Small intestine (tissue), 7 donors: ENCODE data around the gene TMEM106B. TPM values are rescaled to one million over a fixed set of nuclear protein-coding genes. Genes with fewer than 3 reads are reported as not detected.

Source experiments
- DNase-seq, 2 donors: peaks; one replicate each; pipeline versions ENCODE4 v3.0.0 to v3.0.0-alpha.2; 2013
- FAIRE-seq: peaks from 2 replicates; lab custom pipeline; 2012; peaks lifted over from hg19 to GRCh38; lab: Jason Lieb, UNC
- H3K27ac ChIP-seq, 3 donors: one replicate each; pipeline ENCODE4 v1.5.1; 2013; ENCODE audit warnings: low read length in 2 of 3, mild to moderate bottlenecking in 2 of 3, control low read depth in 1 of 3, inconsistent platforms in 1 of 3, low read depth in 1 of 3, moderate library complexity in 1 of 3
- H3K27me3 ChIP-seq, 3 donors: one replicate each; pipeline ENCODE4 v1.6.1; 2013; ENCODE audit warnings: low read length in 3 of 3, inconsistent platforms in 1 of 3; ENCODE audit not compliant: control insufficient read depth in 3 of 3, insufficient read depth in 3 of 3
- H3K36me3 ChIP-seq, 3 donors: one replicate each; pipeline ENCODE4 v1.6.1; 2013; ENCODE audit warnings: low read length in 3 of 3, inconsistent platforms in 1 of 3, low read depth in 1 of 3, mild to moderate bottlenecking in 1 of 3, moderate library complexity in 1 of 3; ENCODE audit not compliant: control insufficient read depth in 3 of 3, insufficient read depth in 2 of 3
- H3K4me1 ChIP-seq, 3 donors: one replicate each; pipeline ENCODE4 v1.6.1; 2013; ENCODE audit warnings: low read length in 2 of 3, inconsistent platforms in 1 of 3, low read depth in 1 of 3, mild to moderate bottlenecking in 1 of 3, moderate library complexity in 1 of 3; ENCODE audit not compliant: control insufficient read depth in 3 of 3, insufficient read depth in 2 of 3
- H3K4me3 ChIP-seq, 3 donors: one replicate each; pipeline ENCODE4 v1.5.1; 2013; ENCODE audit warnings: low read length in 3 of 3, control low read depth in 1 of 3, inconsistent platforms in 1 of 3, low read depth in 1 of 3, mild to moderate bottlenecking in 1 of 3, moderate library complexity in 1 of 3
- H3K9me3 ChIP-seq, 2 donors: one replicate each; pipeline ENCODE4 v1.6.1; 2013; ENCODE audit warnings: low read depth in 1 of 2, low read length in 1 of 2; ENCODE audit not compliant: control insufficient read depth in 2 of 2, insufficient read depth in 1 of 2
- WGBS, 3 donors: extraction: QIAGEN DNeasy Blood & Tissue Kit; methylation state at CpG; one replicate each; pipeline ENCODE4 v1.1.7; 2013; 5-methylcytosine and 5-hydroxymethylcytosine counted together
- polyA plus RNA-seq, 4 donors: library from polyadenylated mRNA; stranded (reverse) in 3 of 4; unstranded in 1 of 4; fragments of 200-250 nt in 3 of 4; fragments of 120-200 nt in 1 of 4; gene quantifications; one replicate each; pipeline versions ENCODE4 v1.2.1 to v1.2.3, GENCODE V29; 2013
- donor health status: healthy with polysubstance abuse.
- donor health status: control.
- donor health status: control.
- donor health status: Bipolar disorder and iron deficiency.
- donor health status: healthy.

TMEM106B gene
- polyA plus RNA-seq, 4 donors, result 11.0 to 48.1 (median 15.4) TPM

DNA sequence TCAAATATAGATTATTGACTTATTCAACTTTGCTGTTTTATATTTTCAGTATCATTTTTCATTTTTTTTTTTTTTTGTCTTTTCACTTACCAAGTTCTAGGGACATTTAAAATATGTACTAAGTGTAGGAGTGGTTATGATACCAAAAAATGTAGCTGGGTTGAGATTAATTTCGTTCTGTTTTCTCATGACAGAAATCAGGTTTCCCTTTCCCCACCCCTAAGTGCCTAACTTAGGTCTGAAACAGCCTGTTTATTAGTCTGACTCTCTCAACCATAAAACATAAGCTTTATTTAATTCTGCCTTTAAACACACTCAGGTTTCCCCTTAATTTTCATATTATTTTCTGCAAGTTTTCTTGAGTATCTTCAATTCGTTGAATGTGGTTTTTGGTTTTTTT is 22.1 kb downstream of the TMEM106B start:
- no peak for DNase-seq
- H3K27ac ChIP-seq, result no peak overlapping the region
- no peak overlapping the region for H3K4me3 ChIP-seq
- FAIRE-seq, result no peak
- H3K27me3 ChIP-seq, result no peaks in the 10 kb centered on the region
- peaks cover 0 to 4% (median 3%) of the 10 kb centered on the region in 3 donors for H3K36me3 ChIP-seq
- H3K9me3 ChIP-seq, result no peaks in the 10 kb centered on the region
- 86 to 93% (median 90%) methylated on average over 2 of the region's 2 CpGs for WGBS, 3 donors
- H3K4me1 ChIP-seq, result no peaks in the 10 kb centered on the region

GRCh38 chr7:12234334-12234865 is 23.3 kb downstream of the TMEM106B start:
- FAIRE-seq, result no peak
- no peaks in the 10 kb centered on the region for H3K27me3 ChIP-seq
- H3K4me1 ChIP-seq, result no peaks in the 10 kb centered on the region
- peak; percentile 12 to 70 for DNase-seq
- peak overlapping the region in 1 of 3 donors; percentile 9 for H3K27ac ChIP-seq
- 32 to 74% (median 58%) methylated on average over 2 of the region's 2 CpGs for WGBS, 3 donors
- H3K9me3 ChIP-seq, result no peaks in the 10 kb centered on the region
- no peak overlapping the region for H3K4me3 ChIP-seq
- H3K36me3 ChIP-seq, result peaks cover 0 to 4% (median 3%) of the 10 kb centered on the region in 3 donors

GRCh38 chr7:12235970-12236369 is 24.9 kb downstream of the TMEM106B start:
- FAIRE-seq (no peak), DNase-seq (no peak)
- Histone ChIP-seq H3K27ac (no peak overlapping the region), H3K4me3 (no peak overlapping the region), H3K9me3 (no peaks in the 10 kb centered on the region), H3K27me3 (no peaks in the 10 kb centered on the region), H3K4me1 (no peaks in the 10 kb centered on the region), H3K36me3 (no peaks in the 10 kb centered on the region)
- WGBS, 3 donors, result 96 to 99% (median 98%) methylated on average over 1 of the region's 1 CpG

GRCh38 chr7:12237007-12237406 is 25.9 kb downstream of the TMEM106B start:
- 59 to 100% (median 97%) methylated on average over 1 of the region's 1 CpG for WGBS, 3 donors
- Histone ChIP-seq H3K9me3 (no peaks in the 10 kb centered on the region), H3K27me3 (no peaks in the 10 kb centered on the region), H3K36me3 (no peaks in the 10 kb centered on the region), H3K4me1 (no peaks in the 10 kb centered on the region), H3K27ac (no peak overlapping the region), H3K4me3 (no peak overlapping the region)
- no peak for FAIRE-seq
- DNase-seq, result no peak

GRCh38 chr7:12239806-12240205 is 28.7 kb downstream of the TMEM106B start:
- 75 to 81% (median 80%) methylated on average over 3 of the region's 3 CpGs for WGBS, 3 donors
- Histone ChIP-seq H3K36me3 (no peaks in the 10 kb centered on the region), H3K9me3 (no peaks in the 10 kb centered on the region), H3K27ac (no peak overlapping the region), H3K4me3 (no peak overlapping the region), H3K4me1 (no peaks in the 10 kb centered on the region), H3K27me3 (no peaks in the 10 kb centered on the region)
- FAIRE-seq, result no peak
- no peak for DNase-seq

DNA sequence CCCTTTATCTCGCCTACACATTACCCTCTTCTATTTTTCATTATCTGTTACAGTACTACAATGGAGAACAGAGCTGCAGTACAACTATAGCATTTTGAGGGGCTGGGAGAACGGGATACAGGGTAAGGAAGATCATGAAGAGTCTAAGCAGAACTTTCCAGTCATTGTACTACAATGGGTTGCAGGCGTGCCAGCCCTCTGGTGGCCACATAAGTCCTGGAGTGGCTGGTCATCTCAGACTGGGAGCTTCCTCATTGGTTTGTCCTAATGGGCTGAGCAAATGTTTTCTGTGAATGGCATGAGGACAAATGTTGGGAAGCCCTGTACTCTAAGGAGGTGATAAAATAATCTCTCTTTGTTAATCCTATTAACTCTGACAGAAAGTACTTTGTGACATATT is 33.0 kb downstream of the TMEM106B start:
- Histone ChIP-seq H3K36me3 (no peaks in the 10 kb centered on the region), H3K4me3 (no peak overlapping the region), H3K27me3 (no peaks in the 10 kb centered on the region), H3K4me1 (no peaks in the 10 kb centered on the region), H3K9me3 (no peaks in the 10 kb centered on the region), H3K27ac (no peak overlapping the region)
- WGBS, 3 donors, result 72 to 79% (median 75%) methylated on average over 3 of the region's 3 CpGs
- DNase-seq (peak; percentile 23 to 45), FAIRE-seq (no peak)

GRCh38 chr7:12244694-12245093 is 33.6 kb downstream of the TMEM106B start:
- H3K27me3 ChIP-seq, result no peaks in the 10 kb centered on the region
- no peaks in the 10 kb centered on the region for H3K4me1 ChIP-seq
- DNase-seq (no peak), FAIRE-seq (no peak)
- WGBS, 3 donors, result 17 to 48% (median 23%) methylated on average over 2 of the region's 2 CpGs
- no peaks in the 10 kb centered on the region for H3K9me3 ChIP-seq
- no peaks in the 10 kb centered on the region for H3K36me3 ChIP-seq
- H3K4me3 ChIP-seq, result no peak overlapping the region
- no peak overlapping the region for H3K27ac ChIP-seq

GRCh38 chr7:12249706-12250105 is 38.6 kb downstream of the TMEM106B start:
- no peak for DNase-seq
- no peak for FAIRE-seq
- 81 to 85% (median 85%) methylated on average over 3 of the region's 3 CpGs for WGBS, 3 donors
- Histone ChIP-seq H3K27ac (no peak overlapping the region), H3K9me3 (no peaks in the 10 kb centered on the region), H3K36me3 (no peaks in the 10 kb centered on the region), H3K4me3 (no peak overlapping the region), H3K4me1 (no peaks in the 10 kb centered on the region), H3K27me3 (no peaks in the 10 kb centered on the region)

DNA sequence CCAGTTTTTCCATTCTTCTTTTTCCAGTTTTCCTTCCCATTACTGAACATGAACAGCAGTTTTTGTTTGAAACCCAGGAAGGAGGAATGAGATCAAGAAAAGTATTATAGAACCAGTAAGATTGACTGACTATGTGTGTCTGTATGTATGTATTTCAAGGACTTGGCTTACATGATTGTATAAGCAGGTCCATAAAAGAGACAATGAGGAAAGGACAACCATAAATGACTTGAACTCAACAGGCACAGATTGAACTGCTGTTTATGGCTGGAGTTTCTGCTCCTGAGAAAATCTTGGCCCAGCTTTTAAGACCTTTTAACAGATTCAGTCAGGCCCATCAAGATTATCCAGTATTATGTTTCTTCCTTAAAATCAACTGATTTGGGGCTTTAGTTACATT is 39.1 kb downstream of the TMEM106B start:
- DNase-seq, result no peak
- Histone ChIP-seq H3K27ac (no peak overlapping the region), H3K9me3 (no peaks in the 10 kb centered on the region), H3K27me3 (no peaks in the 10 kb centered on the region), H3K36me3 (no peaks in the 10 kb centered on the region), H3K4me1 (no peaks in the 10 kb centered on the region), H3K4me3 (no peak overlapping the region)
- FAIRE-seq, result no peak
